GM12878 (cell line): ENCODE data around the gene RASL10A. TPM values are rescaled to one million over a fixed set of nuclear protein-coding genes. Genes with fewer than 3 reads are reported as not detected.

Source experiments
- ATAC-seq: fragments of 200-7000 bp; cut with Tn5 transposase; 3 replicates; pipeline ENCODE4 v1.9.1; 2020; ENCODE audit warnings: mild to moderate bottlenecking, moderate library complexity
- BruUV-seq: library from RNA; stranded (reverse); fragments of 400-500 nt; replicated peaks from 2 replicates; lab custom pipeline; 2021; lab: Mats Ljungman, UMichigan
- CTCF ChIA-PET: fragments of 300-600 bp; sonication (Branson Sonifier 250); formaldehyde crosslinking; extraction: SDS; loops from one replicate; lab custom pipeline; 2021; ENCODE audit warnings: inconsistent platforms; lab: Yijun Ruan, JAX
- POLR2A ChIA-PET: fragments of 350-600 bp; formaldehyde crosslinking; extraction: SDS; loops from one replicate; lab custom pipeline; 2021; ENCODE audit warnings: inconsistent platforms; lab: Charles Lee
- RAD21 ChIA-PET: fragments of 300-600 bp; sonication (Branson Sonifier 250); formaldehyde crosslinking; loops from one replicate; lab custom pipeline; 2023; ENCODE audit warnings: antibody characterized with exemption; ENCODE audit not compliant: unreplicated experiment; lab: Charles Lee
- SMC1A ChIA-PET: fragments of 300-600 bp; sonication (Branson Sonifier 250); formaldehyde crosslinking; loops from one replicate; lab custom pipeline; 2023; ENCODE audit not compliant: unreplicated experiment, uncharacterized antibody; lab: Charles Lee
- DNase-seq: peaks from one replicate; pipeline ENCODE4 v3.0.0-alpha.2; 2011; ENCODE audit warnings: low read depth, low spot score
- FAIRE-seq: peaks from 3 replicates; lab custom pipeline; 2011; peaks lifted over from hg19 to GRCh38; lab: Jason Lieb, UNC
- H2AFZ ChIP-seq: 2 replicates; pipeline ENCODE4 v1.6.0; 2011; ENCODE audit warnings: low read depth, low read length, control low read depth; ENCODE audit not compliant: control insufficient read depth
- H3K27ac ChIP-seq: 2 replicates; pipeline ENCODE4 v1.5.1; 2011; ENCODE audit warnings: control low read depth; ENCODE audit not compliant: control insufficient read depth, insufficient read depth
- H3K27me3 ChIP-seq, 2 experiments: replicated peaks in 1 of 2; 2 replicates each; pipeline versions ENCODE4 v1.6.0 to v1.6.1; 2011; ENCODE audit warnings: low read length in 1 of 2; ENCODE audit not compliant: control insufficient read depth in 2 of 2, insufficient read depth in 2 of 2
- H3K36me3 ChIP-seq, 2 experiments: 2 replicates each; pipeline ENCODE4 v1.5.1; 2011; ENCODE audit warnings: low read length in 1 of 2; ENCODE audit not compliant: control insufficient read depth in 2 of 2, insufficient read depth in 2 of 2
- H3K4me1 ChIP-seq: 2 replicates; pipeline ENCODE4 v1.6.1; 2011; ENCODE audit warnings: mild to moderate bottlenecking, low read length, moderate library complexity, mixed read lengths; ENCODE audit not compliant: control insufficient read depth, insufficient read depth
- H3K4me2 ChIP-seq: 2 replicates; pipeline ENCODE4 v1.6.0; 2011; ENCODE audit warnings: control low read depth; ENCODE audit not compliant: control insufficient read depth, insufficient read depth
- H3K4me3 ChIP-seq: fragments of 200-600 bp; sonication (generic); 2 replicates; pipeline ENCODE4 v1.5.1; 2016
- H3K79me2 ChIP-seq: 2 replicates; pipeline ENCODE4 v1.6.0; 2011; ENCODE audit warnings: low read length; ENCODE audit not compliant: control insufficient read depth, insufficient read depth
- H3K9ac ChIP-seq: 2 replicates; pipeline ENCODE4 v1.8.0; 2011; ENCODE audit warnings: low read length, control low read depth, mixed read lengths; ENCODE audit not compliant: control insufficient read depth, insufficient read depth
- H3K9me3 ChIP-seq: replicated peaks from 3 replicates; pipeline ENCODE4 v1.5.1; 2011; ENCODE audit warnings: mild to moderate bottlenecking, low read length; ENCODE audit not compliant: control insufficient read depth, insufficient read depth
- H4K20me1 ChIP-seq: 2 replicates; pipeline ENCODE4 v1.6.0; 2011; ENCODE audit not compliant: control insufficient read depth, insufficient read depth
- EGR1 ChIP-seq, 2 experiments: IDR thresholded peaks; 1 replicate in 1 of 2; 2 replicates in 1 of 2; pipeline ENCODE4 v1.6.1; 2011 to 2012; ENCODE audit warnings: low read depth in 2 of 2, low read length in 2 of 2, borderline replicate concordance in 1 of 2, mild to moderate bottlenecking in 1 of 2, moderate library complexity in 1 of 2
- IKZF1 ChIP-seq: fragments of 450-650 bp; conservative IDR thresholded peaks from 2 replicates; pipeline ENCODE4 v1.6.1; 2017; ENCODE audit warnings: antibody characterized with exemption, mild to moderate bottlenecking
- KDM1A ChIP-seq: fragments of 200-600 bp; sonication (generic); IDR thresholded peaks from 2 replicates; pipeline ENCODE4 v1.6.1; 2016; ENCODE audit warnings: borderline replicate concordance
- MEF2B ChIP-seq: fragments of 450-650 bp; IDR thresholded peaks from 2 replicates; pipeline ENCODE4 v1.6.1; 2018; ENCODE audit warnings: mild to moderate bottlenecking, moderate library complexity; ENCODE audit not compliant: partially characterized antibody, poor library complexity, severe bottlenecking
- MXI1 ChIP-seq: fragments of 150-350 bp; IDR thresholded peaks from 2 replicates; pipeline ENCODE4 v1.6.1; 2011; ENCODE audit warnings: low read depth, mild to moderate bottlenecking, inconsistent platforms, low read length, improper control_type of control experiment
- NBN ChIP-seq: fragments of 450-650 bp; IDR thresholded peaks from 2 replicates; pipeline ENCODE4 v1.6.1; 2016
- NKRF ChIP-seq: fragments of 450-650 bp; conservative IDR thresholded peaks from 2 replicates; pipeline ENCODE4 v1.6.1; 2017; ENCODE audit warnings: mild to moderate bottlenecking, moderate library complexity
- POLR2A ChIP-seq: IDR thresholded peaks from 2 replicates; pipeline ENCODE4 v1.6.1; 2011; ENCODE audit warnings: low read depth, mild to moderate bottlenecking, low read length
- SPI1 ChIP-seq: IDR thresholded peaks from 2 replicates; pipeline ENCODE4 v1.6.1; 2011; ENCODE audit warnings: low read depth, mild to moderate bottlenecking, low read length, moderate library complexity, borderline replicate concordance; ENCODE audit not compliant: insufficient read depth
- TAF1 ChIP-seq: IDR thresholded peaks from 2 replicates; pipeline ENCODE4 v1.6.1; 2011; ENCODE audit warnings: mild to moderate bottlenecking, low read depth, low read length, borderline replicate concordance
- TBL1XR1 ChIP-seq: IDR thresholded peaks from 2 replicates; pipeline ENCODE4 v1.6.1; 2012; ENCODE audit warnings: low read depth, low read length, improper control_type of control experiment
- ZNF217 ChIP-seq: fragments of 450-650 bp; IDR thresholded peaks from 2 replicates; pipeline ENCODE4 v1.6.1; 2017; ENCODE audit warnings: antibody characterized with exemption, mild to moderate bottlenecking
- WGBS: methylation state at CpG from one replicate; pipeline ENCODE4 v1.1.6; 2016; ENCODE audit warnings: low lambda C conversion rate; ENCODE audit not compliant: insufficient replicate concordance, insufficient coverage; ENCODE audit errors: missing lambda C conversion rate; 5-methylcytosine and 5-hydroxymethylcytosine counted together
- in situ Hi-C: fragments of 300-500 bp; cut with MboI; formaldehyde crosslinking; loops from 9 replicates; pipeline ENCODE4 v1.14.3; 2018; ENCODE audit warnings: mixed read lengths
- intact Hi-C: fragments of 100-400 bp; cut with micrococcal nuclease; formaldehyde crosslinking; loops from one replicate; pipeline ENCODE4 v1.14.2; 2022; ENCODE audit not compliant: unreplicated experiment
- polyA plus RNA-seq, 11 experiments: library from polyadenylated mRNA; depleted of rRNA in 4 of 11; unstranded in 6 of 11; stranded (reverse) in 5 of 11; fragments of >200 nt; fragmentation: Nextera tagmentation in 4 of 11; fragmentation: Illumina TruSeq in 1 of 11; extraction: Ambion mirVana in 4 of 11; extraction: Trizol in 1 of 11; gene quantifications; 1 replicate in 1 of 11; 2 replicates in 10 of 11; pipeline versions ENCODE4 v1.2.1 to v1.2.3, GENCODE V29; 2011 to 2016; ENCODE audit warnings: inconsistent platforms in 2 of 11, missing spikeins in 2 of 11, low read depth in 1 of 11
- total RNA-seq, 4 experiments: library from RNA; depleted of rRNA in 3 of 4; stranded (reverse); fragments of >200 nt in 3 of 4; fragmentation: Illumina TruSeq in 1 of 4; extraction: Trizol in 1 of 4; gene quantifications; 2 replicates each; pipeline versions ENCODE4 v1.2.1 to v1.2.3, GENCODE V29; 2013 to 2021
- TF ChIP-seq, protein P1 (sequence below): fragments of 150-350 bp; IDR thresholded peaks from 2 replicates; pipeline ENCODE4 v1.6.1; 2014; ENCODE audit warnings: mild to moderate bottlenecking, low read depth, low read length

Gene RASL10A
- total and polyA plus RNA-seq, 10 of the 15 experiments (the other 5 are each of a cell fraction or from before 2014, with no cell fraction given): 0.12 to 0.46 (median 0.21) TPM; not detected in 6

DNA sequence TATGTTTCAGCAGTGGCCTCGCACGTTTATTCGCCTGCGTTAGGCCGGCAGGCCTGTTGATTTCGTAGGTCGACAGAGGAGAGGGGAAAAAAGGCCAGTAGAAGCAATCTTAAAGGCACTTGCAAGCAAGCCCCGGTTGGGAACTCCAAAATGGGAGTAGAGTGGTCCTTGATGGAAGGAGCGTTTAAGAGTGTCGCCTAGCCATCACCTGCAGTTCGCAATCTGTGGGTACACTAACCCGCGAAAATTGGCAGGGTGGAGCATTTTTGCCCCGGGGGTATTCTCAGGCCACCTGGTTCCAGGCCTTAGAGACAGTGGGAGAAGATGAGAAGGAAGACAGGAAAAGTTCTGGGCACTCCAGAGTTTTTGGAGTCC, 46.3 kb downstream of the RASL10A start:
- ChIA-PET RAD21 (no interaction called here), POLR2A (interaction anchor here (0.5 kb wide), 1 partner anchor 310 kb away, joined by 3 read pairs; no protein-coding TSS in a partner anchor), SMC1A (interaction anchor here (1.7 kb wide), 1 partner anchor 10 kb away, joined by 8 read pairs; no protein-coding TSS in a partner anchor), CTCF (no interaction called here)
- Histone ChIP-seq H3K9me3 (no peaks in the 10 kb centered on the region), H3K9ac (peak overlapping the region; percentile 99), H4K20me1 (peaks cover 22% of the 10 kb centered on the region), H3K4me1 (peaks cover 3% of the 10 kb centered on the region; the same call in 1 of the 2 replicates), H3K4me2 (peak overlapping the region; percentile 60), H3K36me3 (peaks cover 9 to 38% of the 10 kb centered on the region in 2 experiments), H2AFZ (no peak overlapping the region), H3K4me3 (peak overlapping the region; percentile 96), H3K27ac (peak overlapping the region; percentile 100), H3K27me3 (no peaks in the 10 kb centered on the region), H3K79me2 (peaks cover 86% of the 10 kb centered on the region)
- BruUV-seq: no TSS peak
- no peak for FAIRE-seq
- ATAC-seq: no peak
- intact Hi-C loops (no loop called here), in situ Hi-C loops (no loop called here)
- DNase-seq: no peak
- under 1% methylated on average over 14 of the region's 14 CpGs for WGBS
- TF ChIP-seq KDM1A (no peak), MXI1 (peak; percentile 6; the same call in 1 of the 2 replicates), POLR2A (peak; percentile 35; the same call in 1 of the 2 replicates), NBN (no peak), TBL1XR1 (no peak)

DNA sequence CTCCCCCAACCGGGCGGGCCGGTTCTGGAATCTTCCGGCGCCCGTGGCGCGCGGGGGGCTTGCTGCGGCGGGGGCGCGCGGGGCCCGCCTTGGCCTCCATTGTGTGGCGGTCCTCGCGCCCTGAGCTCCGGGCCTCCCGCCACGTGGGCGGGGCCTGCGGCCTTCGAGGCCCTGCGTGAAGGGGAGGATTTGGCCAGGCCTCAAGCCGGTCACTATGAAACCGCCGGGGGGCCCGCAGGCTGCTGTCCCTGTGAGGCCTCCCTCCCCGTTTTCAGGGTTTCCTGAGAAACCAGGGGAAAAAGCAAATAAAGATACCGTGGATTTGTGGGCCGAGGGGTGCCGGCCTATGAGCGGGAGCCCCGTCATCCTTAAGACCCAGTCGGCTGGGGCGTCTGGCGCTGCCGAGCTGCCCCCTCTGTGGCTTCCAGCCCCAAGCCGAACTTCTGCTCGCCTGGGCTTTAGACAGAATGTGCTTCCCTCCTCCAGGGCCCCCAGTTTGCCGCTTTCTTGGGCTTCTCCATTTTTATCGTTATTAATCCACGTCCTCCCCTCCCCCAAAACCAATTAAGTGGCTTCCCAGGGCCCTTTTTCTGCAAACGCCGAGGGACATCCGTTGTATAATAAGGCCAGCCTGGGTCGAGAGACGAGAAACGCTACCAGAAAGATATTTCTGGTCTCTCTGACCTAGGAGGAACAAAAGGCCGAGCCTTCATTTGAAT, 46.8 kb downstream of the RASL10A start:
- H2AFZ ChIP-seq: no peak overlapping the region; the same call in 1 of the 2 replicates
- under 1% methylated on average over 47 of the region's 51 CpGs for WGBS
- ChIA-PET POLR2A (no interaction called here), CTCF (no interaction called here), RAD21 (no interaction called here), SMC1A (no interaction called here)
- peaks cover 22% of the 10 kb centered on the region for H4K20me1 ChIP-seq
- ATAC-seq (peak; percentile 61), FAIRE-seq (no peak), DNase-seq (no peak)
- H3K9me3 ChIP-seq: no peaks in the 10 kb centered on the region
- in situ Hi-C loops: no loop called here
- no TSS peak for BruUV-seq
- intact Hi-C loops: no loop called here
- peak overlapping the region; percentile 96 for H3K4me3 ChIP-seq
- H3K4me2 ChIP-seq: peak overlapping the region; percentile 60
- peaks cover 81% of the 10 kb centered on the region for H3K79me2 ChIP-seq
- peak overlapping the region; percentile 99 for H3K9ac ChIP-seq
- H3K4me1 ChIP-seq: peaks cover 3% of the 10 kb centered on the region; the same call in 1 of the 2 replicates
- H3K36me3 ChIP-seq: peaks cover 13 to 32% of the 10 kb centered on the region in 2 experiments
- H3K27ac ChIP-seq: peak overlapping the region; percentile 100
- H3K27me3 ChIP-seq: no peaks in the 10 kb centered on the region
- TF ChIP-seq NKRF: peak; percentile 85
- 0 out of 2 replicates have a peak, but pooled peaks have one; percentile 17 for TF ChIP-seq IKZF1
- no peak for TF ChIP-seq SPI1
- TF ChIP-seq MEF2B: peak; percentile 2
- TF ChIP-seq, protein P1, sequence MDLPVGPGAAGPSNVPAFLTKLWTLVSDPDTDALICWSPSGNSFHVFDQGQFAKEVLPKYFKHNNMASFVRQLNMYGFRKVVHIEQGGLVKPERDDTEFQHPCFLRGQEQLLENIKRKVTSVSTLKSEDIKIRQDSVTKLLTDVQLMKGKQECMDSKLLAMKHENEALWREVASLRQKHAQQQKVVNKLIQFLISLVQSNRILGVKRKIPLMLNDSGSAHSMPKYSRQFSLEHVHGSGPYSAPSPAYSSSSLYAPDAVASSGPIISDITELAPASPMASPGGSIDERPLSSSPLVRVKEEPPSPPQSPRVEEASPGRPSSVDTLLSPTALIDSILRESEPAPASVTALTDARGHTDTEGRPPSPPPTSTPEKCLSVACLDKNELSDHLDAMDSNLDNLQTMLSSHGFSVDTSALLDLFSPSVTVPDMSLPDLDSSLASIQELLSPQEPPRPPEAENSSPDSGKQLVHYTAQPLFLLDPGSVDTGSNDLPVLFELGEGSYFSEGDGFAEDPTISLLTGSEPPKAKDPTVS: peak; percentile 80
- TF ChIP-seq EGR1 (IDR thresholded peaks at IDR 0.05; ENCODE audit: borderline replicate concordance in 1 of 2, low read depth in 2 of 2, low read length in 2 of 2): 0 out of 3 replicates have a peak, but pooled peaks of 1 of the 2 experiments have one; percentile 45
- TF ChIP-seq ZNF217: peak; percentile 45; the same call in 1 of the 2 replicates
- TF ChIP-seq TAF1: no peak; the same call in 1 of the 2 replicates
